ENCODE data around the gene FGB.
"Not testable (repeated sequence)": the region's sequence is repeated elsewhere in the genome, so short reads cannot be mapped to it uniquely, and the experiment has no call there.

The FGB gene

GRCh38 chr4:154595807-154596206 lies 33.0 kb downstream of the FGB start:
- DNase-seq (ENCODE audit: low read depth): peak; percentile 56
- no peak for TF ChIP-seq CTCF (conservative IDR thresholded peaks at IDR 0.05; ENCODE audit: low read depth, low read length)
- no peak overlapping the region for H3K4me3 ChIP-seq (ENCODE audit: low read depth, low read length)

- not testable (repeated sequence) for H3K4me3 ChIP-seq (ENCODE audit: low read depth, low read length); DNase-seq (ENCODE audit: low read depth)
Observed at GRCh38 chr4:154597281-154597680, 34.5 kb downstream of the FGB start.

GRCh38 chr4:154597798-154598774 lies 35.3 kb downstream of the FGB start:
- no peak for DNase-seq (ENCODE audit: low read depth)
- TF ChIP-seq CTCF (conservative IDR thresholded peaks at IDR 0.05; ENCODE audit: low read depth, low read length): no peak
- no peak overlapping the region for H3K4me3 ChIP-seq (ENCODE audit: low read depth, low read length)

- DNase-seq (ENCODE audit: low read depth): peak; percentile 9
- no peak for TF ChIP-seq CTCF (conservative IDR thresholded peaks at IDR 0.05; ENCODE audit: low read depth, low read length)
- H3K4me3 ChIP-seq (ENCODE audit: low read depth, low read length): no peak overlapping the region
Observed at GRCh38 chr4:154602404-154603020, 39.7 kb downstream of the FGB start.

- TF ChIP-seq CTCF (conservative IDR thresholded peaks at IDR 0.05; ENCODE audit: low read depth, low read length): no peak
- H3K4me3 ChIP-seq (ENCODE audit: low read depth, low read length): no peak overlapping the region
- no peak for DNase-seq (ENCODE audit: low read depth)
Observed at GRCh38 chr4:154603033-154603943, 40.5 kb downstream of the FGB start.

- DNase-seq (ENCODE audit: low read depth): no peak
- TF ChIP-seq CTCF (conservative IDR thresholded peaks at IDR 0.05; ENCODE audit: low read depth, low read length): no peak
- H3K4me3 ChIP-seq (ENCODE audit: low read depth, low read length): no peak overlapping the region
Observed at GRCh38 chr4:154604696-154605200, 41.9 kb downstream of the FGB start.
